Measurements from ENCODE around the gene CRTC2.
A peak's percentile ranks its signal among the peaks of the same experiment; 100 is the strongest.

The CRTC2 gene

GRCh38 chr1:153946622-153947241 lies 11.7 kb downstream of the CRTC2 start, which contains the start of gene DENND4B:
Gene DENND4B, minus strand, starts transcription at chr1:153946718. Its CDS starts 2,344 bp downstream, at chr1:153944374.
- DNase-seq (ENCODE audit: low spot score) = peak; percentile 88

GRCh38 chr1:153945795-153946621 lies 12.4 kb downstream of the CRTC2 start:
- peak; percentile 66 for DNase-seq (ENCODE audit: low spot score)

- no peak for DNase-seq (ENCODE audit: low spot score)
These were observed 13.1 kb downstream of the CRTC2 start for GRCh38 chr1:153945131-153945794.

GRCh38 chr1:153944827-153945117 lies 13.6 kb downstream of the CRTC2 start:
- DNase-seq (ENCODE audit: low spot score) = no peak

- no peak for DNase-seq (ENCODE audit: low spot score)
These were observed 14.2 kb downstream of the CRTC2 start for GRCh38 chr1:153944005-153944826.

- DNase-seq (ENCODE audit: low spot score) = no peak
These were observed 15.5 kb downstream of the CRTC2 start for GRCh38 chr1:153942766-153943549.

GRCh38 chr1:153941826-153942725 lies 16.3 kb downstream of the CRTC2 start:
- DNase-seq (ENCODE audit: low spot score) = no peak

GRCh38 chr1:153940756-153941155 lies 17.7 kb downstream of the CRTC2 start:
- DNase-seq (ENCODE audit: low spot score) = no peak

GRCh38 chr1:153939476-153939875 lies 18.9 kb downstream of the CRTC2 start:
- DNase-seq (ENCODE audit: low spot score) = no peak

GRCh38 chr1:153938996-153939395 lies 19.4 kb downstream of the CRTC2 start:
- DNase-seq (ENCODE audit: low spot score) = no peak

- no peak for DNase-seq (ENCODE audit: low spot score)
These were observed 21.1 kb downstream of the CRTC2 start for GRCh38 chr1:153937331-153937730.

GRCh38 chr1:153936011-153936802 lies 22.2 kb downstream of the CRTC2 start:
- no peak for DNase-seq (ENCODE audit: low spot score)

GRCh38 chr1:153934746-153935145 lies 23.7 kb downstream of the CRTC2 start:
- DNase-seq (ENCODE audit: low spot score) = no peak

- DNase-seq (ENCODE audit: low spot score) = no peak
These were observed 24.5 kb downstream of the CRTC2 start for GRCh38 chr1:153933955-153934354.

- no peak for DNase-seq (ENCODE audit: low spot score)
These were observed 25.0 kb downstream of the CRTC2 start for GRCh38 chr1:153933430-153933829.

- no peak for DNase-seq (ENCODE audit: low spot score)
These were observed 26.0 kb downstream of the CRTC2 start for GRCh38 chr1:153932156-153933131.

- DNase-seq (ENCODE audit: low spot score) = no peak
These were observed 28.1 kb downstream of the CRTC2 start for GRCh38 chr1:153929981-153930948.

All from ecto neural progenitor cell (in vitro differentiated cells).